GM11168 (cell line): ENCODE data around the gene ABHD14A.

Experiments
- in situ Hi-C: fragments of 300-500 bp; cut with MboI; formaldehyde crosslinking; loops from one replicate; pipeline ENCODE4 v1.12.0; 2022; ENCODE audit warnings: low sequenced_read_pairs; ENCODE audit not compliant: unreplicated experiment

The ABHD14A gene

GRCh38 chr3:51940648-51941462, 34.0 kb upstream of the ABHD14A start:
- in situ Hi-C loops, result no loop called here

- in situ Hi-C loops, result no loop called here
Observed at GRCh38 chr3:51941463-51941797, 33.4 kb upstream of the ABHD14A start.

GRCh38 chr3:51941798-51942602, 32.9 kb upstream of the ABHD14A start, which contains the start of the genes PARP3 and RRP9:
PARP3 (plus strand) TSS chr3:51942363; CDS start chr3:51943356, 993 bp downstream.
RRP9 (minus strand) TSS chr3:51941904; CDS start chr3:51941867, 37 bp downstream.
- in situ Hi-C loops, result no loop called here

- in situ Hi-C loops, result no loop called here
Observed at GRCh38 chr3:51942603-51943450, 32.0 kb upstream of the ABHD14A start.

- in situ Hi-C loops, result no loop called here
Observed at GRCh38 chr3:51943451-51944391, 31.1 kb upstream of the ABHD14A start.

GRCh38 chr3:51944451-51945021, 30.3 kb upstream of the ABHD14A start:
- in situ Hi-C loops, result no loop called here

GRCh38 chr3:51945031-51945840, 29.6 kb upstream of the ABHD14A start:
- in situ Hi-C loops, result no loop called here

- in situ Hi-C loops, result no loop called here
Observed at GRCh38 chr3:51945926-51946705, 28.7 kb upstream of the ABHD14A start.

- in situ Hi-C loops, result no loop called here
Observed at GRCh38 chr3:51946796-51947195, 28.1 kb upstream of the ABHD14A start.

- in situ Hi-C loops, result no loop called here
Observed at GRCh38 chr3:51947215-51947900, 27.5 kb upstream of the ABHD14A start.

- in situ Hi-C loops, result no loop called here
Observed at GRCh38 chr3:51948016-51948580, 26.8 kb upstream of the ABHD14A start.

GRCh38 chr3:51949121-51949520, 25.7 kb upstream of the ABHD14A start:
- in situ Hi-C loops, result no loop called here

GRCh38 chr3:51950899-51951298, 24.0 kb upstream of the ABHD14A start:
- in situ Hi-C loops, result no loop called here

- in situ Hi-C loops, result no loop called here
Observed at GRCh38 chr3:51953445-51953844, 21.4 kb upstream of the ABHD14A start.

- in situ Hi-C loops, result no loop called here
Observed at GRCh38 chr3:51954105-51954504, 20.8 kb upstream of the ABHD14A start.

- in situ Hi-C loops, result no loop called here
Observed at GRCh38 chr3:51954713-51955112, 20.2 kb upstream of the ABHD14A start.
